Measurements from ENCODE around the gene PPP1R26.

PPP1R26 gene

DNA sequence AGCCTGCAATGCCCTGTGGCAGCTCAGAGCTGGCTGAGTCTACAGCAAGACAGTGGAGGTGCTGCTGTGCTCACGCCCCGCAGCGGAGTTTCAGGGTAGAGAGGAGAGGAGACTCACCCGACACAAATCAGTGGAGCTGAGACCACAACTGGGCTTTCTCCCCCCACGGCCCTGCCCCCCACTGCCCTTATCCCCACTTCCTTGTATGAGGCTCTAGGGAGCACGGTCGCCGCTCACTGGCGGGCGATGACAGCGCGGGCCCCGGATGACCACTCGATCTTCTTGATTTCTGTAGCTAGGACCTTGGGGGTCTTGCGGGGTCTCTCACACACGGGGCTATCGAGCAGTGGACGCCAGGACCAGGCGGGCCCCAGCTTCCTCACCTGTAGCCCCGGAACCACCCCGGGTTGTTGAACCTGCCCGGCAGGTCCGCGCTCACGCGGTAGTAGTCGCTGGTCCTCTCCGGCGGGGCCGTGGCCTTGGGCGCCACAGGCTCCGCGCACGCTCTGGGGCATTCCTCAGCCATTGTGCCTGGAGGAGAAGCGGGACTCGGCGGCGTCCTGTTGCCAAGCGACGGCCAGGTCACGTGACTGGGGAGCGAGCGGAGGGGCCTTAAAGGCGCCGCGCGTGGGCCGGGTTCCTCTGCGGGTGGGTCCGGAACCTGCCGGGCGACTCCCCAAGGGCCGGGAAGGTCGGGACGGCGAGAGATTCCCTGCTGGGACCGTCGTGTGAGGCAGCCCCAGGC, 19.9 kb downstream of the PPP1R26 start (continued):
- TF ChIP-seq INSM2 (tag by site-specific recombination; IDR thresholded peaks at IDR 0.05) (peak; percentile 44; the same call in 1 of the 2 replicates), ZBTB48 (tag by site-specific recombination; IDR thresholded peaks at IDR 0.05) (no peak), ZBTB44 (tag by site-specific recombination; IDR thresholded peaks at IDR 0.05) (0 out of 2 replicates have a peak, but pooled peaks have one; percentile 10), ZNF600 (tag by site-specific recombination; IDR thresholded peaks at IDR 0.05) (peak; percentile 64), IKZF3 (tag by site-specific recombination; IDR thresholded peaks at IDR 0.05) (0 out of 2 replicates have a peak, but pooled peaks have one; percentile 12), ZFHX2 (tag by site-specific recombination; conservative IDR thresholded peaks at IDR 0.05) (peak; percentile 44; the same call in 1 of the 2 replicates), ZNF561 (tag by site-specific recombination; IDR thresholded peaks at IDR 0.05; ENCODE audit: borderline replicate concordance) (0 out of 2 replicates have a peak, but pooled peaks have one; percentile 12), KLF16 (tag by site-specific recombination; IDR thresholded peaks at IDR 0.05) (peak; percentile 63; the same call in 1 of the 2 replicates), ZEB2 (tag by site-specific recombination; IDR thresholded peaks at IDR 0.05) (0 out of 2 replicates have a peak, but pooled peaks have one; percentile 11), ZNF423 (tag by site-specific recombination; IDR thresholded peaks at IDR 0.05) (0 out of 2 replicates have a peak, but pooled peaks have one; percentile 13), KLF8 (tag by site-specific recombination; IDR thresholded peaks at IDR 0.05) (peak; percentile 68), ZNF660 (tag by site-specific recombination; IDR thresholded peaks at IDR 0.05) (peak; percentile 67), CTCF (tag by site-specific recombination; IDR thresholded peaks at IDR 0.05) (peak; percentile 79; the same call in 1 of the 2 replicates), ZNF777 (tag by site-specific recombination; IDR thresholded peaks at IDR 0.05; ENCODE audit: borderline replicate concordance) (no peak), OSR2 (tag by site-specific recombination; IDR thresholded peaks at IDR 0.05) (no peak), SP2 (tag by site-specific recombination; IDR thresholded peaks at IDR 0.05) (peak; percentile 16; the same call in 1 of the 2 replicates), ZNF433 (tag by site-specific recombination; IDR thresholded peaks at IDR 0.05; ENCODE audit: low read depth) (no peak), ZNF24 (tag by site-specific recombination; IDR thresholded peaks at IDR 0.05) (peak; percentile 21; the same call in 1 of the 2 replicates), KLF1 (tag by site-specific recombination; IDR thresholded peaks at IDR 0.05) (peak; percentile 38), ELK4 (IDR thresholded peaks at IDR 0.05; ENCODE audit: borderline replicate concordance, low read depth, low read length) (no peak), ZNF610 (tag by site-specific recombination; IDR thresholded peaks at IDR 0.05; ENCODE audit: borderline replicate concordance) (no peak), SCRT2 (tag by site-specific recombination; IDR thresholded peaks at IDR 0.05) (peak; percentile 70), SP7 (tag by site-specific recombination; IDR thresholded peaks at IDR 0.05) (peak; percentile 61), ZNF302 (tag by site-specific recombination; IDR thresholded peaks at IDR 0.05; ENCODE audit: low read depth) (no peak)
- TF ChIP-seq, protein P1, sequence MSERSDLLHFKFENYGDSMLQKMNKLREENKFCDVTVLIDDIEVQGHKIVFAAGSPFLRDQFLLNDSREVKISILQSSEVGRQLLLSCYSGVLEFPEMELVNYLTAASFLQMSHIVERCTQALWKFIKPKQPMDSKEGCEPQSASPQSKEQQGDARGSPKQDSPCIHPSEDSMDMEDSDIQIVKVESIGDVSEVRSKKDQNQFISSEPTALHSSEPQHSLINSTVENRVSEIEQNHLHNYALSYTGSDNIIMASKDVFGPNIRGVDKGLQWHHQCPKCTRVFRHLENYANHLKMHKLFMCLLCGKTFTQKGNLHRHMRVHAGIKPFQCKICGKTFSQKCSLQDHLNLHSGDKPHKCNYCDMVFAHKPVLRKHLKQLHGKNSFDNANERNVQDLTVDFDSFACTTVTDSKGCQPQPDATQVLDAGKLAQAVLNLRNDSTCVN (tag by site-specific recombination; optimal IDR thresholded peaks at IDR 0.05), result peak; percentile 45
- TF ChIP-seq, protein P2, sequence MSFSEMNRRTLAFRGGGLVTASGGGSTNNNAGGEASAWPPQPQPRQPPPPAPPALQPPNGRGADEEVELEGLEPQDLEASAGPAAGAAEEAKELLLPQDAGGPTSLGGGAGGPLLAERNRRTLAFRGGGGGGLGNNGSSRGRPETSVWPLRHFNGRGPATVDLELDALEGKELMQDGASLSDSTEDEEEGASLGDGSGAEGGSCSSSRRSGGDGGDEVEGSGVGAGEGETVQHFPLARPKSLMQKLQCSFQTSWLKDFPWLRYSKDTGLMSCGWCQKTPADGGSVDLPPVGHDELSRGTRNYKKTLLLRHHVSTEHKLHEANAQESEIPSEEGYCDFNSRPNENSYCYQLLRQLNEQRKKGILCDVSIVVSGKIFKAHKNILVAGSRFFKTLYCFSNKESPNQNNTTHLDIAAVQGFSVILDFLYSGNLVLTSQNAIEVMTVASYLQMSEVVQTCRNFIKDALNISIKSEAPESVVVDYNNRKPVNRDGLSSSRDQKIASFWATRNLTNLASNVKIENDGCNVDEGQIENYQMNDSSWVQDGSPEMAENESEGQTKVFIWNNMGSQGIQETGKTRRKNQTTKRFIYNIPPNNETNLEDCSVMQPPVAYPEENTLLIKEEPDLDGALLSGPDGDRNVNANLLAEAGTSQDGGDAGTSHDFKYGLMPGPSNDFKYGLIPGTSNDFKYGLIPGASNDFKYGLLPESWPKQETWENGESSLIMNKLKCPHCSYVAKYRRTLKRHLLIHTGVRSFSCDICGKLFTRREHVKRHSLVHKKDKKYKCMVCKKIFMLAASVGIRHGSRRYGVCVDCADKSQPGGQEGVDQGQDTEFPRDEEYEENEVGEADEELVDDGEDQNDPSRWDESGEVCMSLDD (tag by site-specific recombination; IDR thresholded peaks at IDR 0.05), result peak; percentile 48; the same call in 1 of the 2 replicates
- TF ChIP-seq, protein P3, sequence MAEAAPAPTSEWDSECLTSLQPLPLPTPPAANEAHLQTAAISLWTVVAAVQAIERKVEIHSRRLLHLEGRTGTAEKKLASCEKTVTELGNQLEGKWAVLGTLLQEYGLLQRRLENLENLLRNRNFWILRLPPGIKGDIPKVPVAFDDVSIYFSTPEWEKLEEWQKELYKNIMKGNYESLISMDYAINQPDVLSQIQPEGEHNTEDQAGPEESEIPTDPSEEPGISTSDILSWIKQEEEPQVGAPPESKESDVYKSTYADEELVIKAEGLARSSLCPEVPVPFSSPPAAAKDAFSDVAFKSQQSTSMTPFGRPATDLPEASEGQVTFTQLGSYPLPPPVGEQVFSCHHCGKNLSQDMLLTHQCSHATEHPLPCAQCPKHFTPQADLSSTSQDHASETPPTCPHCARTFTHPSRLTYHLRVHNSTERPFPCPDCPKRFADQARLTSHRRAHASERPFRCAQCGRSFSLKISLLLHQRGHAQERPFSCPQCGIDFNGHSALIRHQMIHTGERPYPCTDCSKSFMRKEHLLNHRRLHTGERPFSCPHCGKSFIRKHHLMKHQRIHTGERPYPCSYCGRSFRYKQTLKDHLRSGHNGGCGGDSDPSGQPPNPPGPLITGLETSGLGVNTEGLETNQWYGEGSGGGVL (tag by site-specific recombination; IDR thresholded peaks at IDR 0.05), result peak; percentile 29; the same call in 1 of the 2 replicates

All from HEK293 (cell line).